Heart left ventricle (tissue), 16 donors: ENCODE measurements around the gene RXFP4. TPM values are rescaled to one million over a fixed set of nuclear protein-coding genes. Genes with fewer than 3 reads are reported as not detected.
A peak's percentile ranks its signal among the peaks of the same experiment; 100 is the strongest.

Source experiments
- ATAC-seq, 4 donors: fragments of 200-7000 bp; cut with Tn5 transposase; one replicate each; pipeline ENCODE4 v1.9.1; 2020 to 2022; ENCODE audit warnings: moderate library complexity in 4 of 4, mild to moderate bottlenecking in 3 of 4, moderate number of reproducible peaks in 1 of 4
- DNase-seq, 5 donors: peaks; one replicate each; pipeline ENCODE4 v3.0.0-alpha.2; 2020
- H3K27ac ChIP-seq, 12 donors: fragments of 200-600 bp; sonication (generic) in 4 of 12; one replicate each; pipeline versions ENCODE4 v1.5.0 to v1.8.0; 2016 to 2022; ENCODE audit warnings: mild to moderate bottlenecking in 2 of 12
- H3K27me3 ChIP-seq, 9 donors: fragments of 200-600 bp; sonication (generic) in 2 of 9; one replicate each; pipeline versions ENCODE4 v1.5.1 to v1.8.0; 2016 to 2022; ENCODE audit warnings: mild to moderate bottlenecking in 3 of 9
- H3K36me3 ChIP-seq, 9 donors: fragments of 200-600 bp; sonication (generic) in 2 of 9; one replicate each; pipeline versions ENCODE4 v1.5.0 to v1.8.0; 2018 to 2022; ENCODE audit warnings: mild to moderate bottlenecking in 2 of 9
- H3K4me1 ChIP-seq, 12 donors: fragments of 200-600 bp; sonication (generic) in 4 of 12; one replicate each; pipeline versions ENCODE4 v1.5.0 to v1.8.0; 2016 to 2022; ENCODE audit warnings: mild to moderate bottlenecking in 3 of 12
- H3K4me3 ChIP-seq, 12 donors: fragments of 200-600 bp; sonication (generic) in 4 of 12; one replicate each; pipeline versions ENCODE4 v1.5.0 to v1.8.0; 2017 to 2022; ENCODE audit warnings: mild to moderate bottlenecking in 9 of 12, moderate library complexity in 4 of 12
- H3K9me3 ChIP-seq, 12 donors: fragments of 200-600 bp; sonication (generic) in 4 of 12; one replicate each; pipeline versions ENCODE4 v1.5.0 to v1.8.0; 2016 to 2022; ENCODE audit warnings: mild to moderate bottlenecking in 1 of 12
- POLR2A ChIP-seq, 2 donors: fragments of 450-650 bp; IDR thresholded peaks; one replicate each; pipeline ENCODE4 v1.6.1; 2017; ENCODE audit warnings: antibody characterized with exemption in 2 of 2, mild to moderate bottlenecking in 2 of 2, moderate library complexity in 2 of 2
- WGBS, 4 donors: extraction: QIAGEN DNeasy Blood & Tissue Kit in 2 of 4; methylation state at CpG; one replicate each; pipeline versions ENCODE4 v1.1.5 to v1.1.7; 2013 to 2018; 5-methylcytosine and 5-hydroxymethylcytosine counted together
- intact Hi-C, 10 donors: fragments of 100-400 bp; cut with DNase I; formaldehyde crosslinking; loops; one replicate each; pipeline versions ENCODE4 v1.11.1 to v1.14.2; 2022
- polyA plus RNA-seq, 2 donors: library from polyadenylated mRNA; stranded (reverse); fragments of 200-250 nt; gene quantifications; one replicate each; pipeline ENCODE4 v1.2.3, GENCODE V29; 2013
- total RNA-seq, 9 donors: library from RNA; depleted of rRNA in 2 of 9; stranded (reverse); fragments of >200 nt in 2 of 9; fragmentation: NEBNext Ultra II Directional in 3 of 9; extraction: Animal tissue kit (Norgen Biotek cat#: 25700) in 3 of 9; gene quantifications; one replicate each; pipeline versions ENCODE4 v1.1.0 to v1.2.4, GENCODE V29; 2016 to 2023
- TF ChIP-seq, protein P1 (sequence below), 12 donors: fragments of 200-600 bp; sonication (generic) in 4 of 12; IDR thresholded peaks; one replicate each; pipeline versions ENCODE4 v1.5.0 to v1.8.0; 2018 to 2022; ENCODE audit warnings: antibody characterized with exemption in 12 of 12, mild to moderate bottlenecking in 5 of 12
- donor health status: ischemic (EF 13 %, LVEDD 7.1; RV severe dilation, severe dysfunction).
- donor health status: healthy with polysubstance abuse.
- donor health status: DM: no; HTN: yes; CAD: no.
- donor health status: DM: no; HTN: no; CAD: no.
- donor health status: ischemic (EF 25% LVEDD 6.9; RV normal size, moderate dysfunction).
- donor health status: ischemic (EF 25% LVEDD 5.7; RV mildly dilated, moderate dysfunction).
- donor health status: healthy.
- donor health status: DM: yes; HTN: yes; CAD: no.
- donor health status: ischemic (EF 35%, LVEDD 5.7; RV mildly dilated, moderate dysfunction).
- donor health status: nonischemic (EF 11% LVEDD 7.7; RV severe dilation, severe dysfunction).
- donor health status: DM: yes; HTN: yes; CAD: no.
- donor health status: PGD.
- donor health status: ischemic (EF 29% LVEDD 5.4; RV normal size, mild dysfunction).
- donor health status: nonischemic (EF 23%, LVEDD 6.1; RV moderate dilation, normal function).

Gene RXFP4
- total and polyA plus RNA-seq, 11 donors: 0.07 TPM; not detected in 10

DNA sequence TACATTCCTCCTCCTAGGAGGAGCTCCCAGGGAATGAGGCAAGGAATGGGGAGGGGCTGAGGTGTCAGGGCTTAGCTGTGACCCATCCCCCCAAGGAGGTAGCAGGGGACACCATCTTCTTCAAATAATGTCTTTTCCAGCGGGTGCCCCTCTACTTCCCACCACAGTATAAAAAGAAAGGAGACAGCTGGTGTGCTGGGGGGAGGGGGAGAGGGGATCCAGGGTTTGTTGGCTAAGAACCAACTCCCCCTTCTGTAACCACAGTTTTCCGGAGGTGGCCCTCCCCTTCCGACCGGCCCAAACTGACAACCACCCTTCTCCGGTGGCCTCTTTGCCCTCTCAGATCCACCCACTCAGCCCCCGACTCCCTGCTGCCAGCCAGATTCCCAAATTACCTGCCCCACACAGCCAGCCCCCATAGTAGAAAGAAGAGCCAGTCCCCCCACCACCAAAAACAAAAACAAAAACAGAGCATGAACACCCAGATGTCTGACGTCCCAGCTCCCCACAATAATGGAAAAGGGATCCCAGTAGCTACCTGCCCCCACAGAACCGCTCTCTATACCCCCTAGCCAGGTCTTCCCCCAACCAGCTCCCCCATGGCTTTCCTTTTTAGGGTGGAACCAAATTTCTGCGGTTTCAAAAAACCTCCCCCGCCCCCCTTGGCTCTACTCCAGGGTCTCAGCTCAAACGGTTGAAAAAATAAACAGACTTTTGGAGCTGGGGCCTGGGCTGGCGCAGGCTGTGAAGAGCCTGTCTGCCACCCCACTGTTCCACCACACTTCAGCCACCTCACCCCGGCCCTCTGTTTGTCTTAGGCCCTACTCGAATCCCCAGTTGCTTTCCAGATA is 34.8 kb downstream of the RXFP4 start:
- intact Hi-C loops: loop anchor here in 4 of 10 donors (5.0 kb wide), 1 partner anchor 34 kb away; the partner anchor contains the start of gene RXFP4 (in 4 of the 4)
- peak overlapping the region; percentile 91 to 100 (median 98) for H3K27ac ChIP-seq
- DNase-seq (peak; percentile 68 to 85 (median 80)), ATAC-seq (no peak)
- peaks cover 0 to 25% (median 0%) of the 10 kb centered on the region in 9 donors for H3K36me3 ChIP-seq
- TF ChIP-seq, protein P1, sequence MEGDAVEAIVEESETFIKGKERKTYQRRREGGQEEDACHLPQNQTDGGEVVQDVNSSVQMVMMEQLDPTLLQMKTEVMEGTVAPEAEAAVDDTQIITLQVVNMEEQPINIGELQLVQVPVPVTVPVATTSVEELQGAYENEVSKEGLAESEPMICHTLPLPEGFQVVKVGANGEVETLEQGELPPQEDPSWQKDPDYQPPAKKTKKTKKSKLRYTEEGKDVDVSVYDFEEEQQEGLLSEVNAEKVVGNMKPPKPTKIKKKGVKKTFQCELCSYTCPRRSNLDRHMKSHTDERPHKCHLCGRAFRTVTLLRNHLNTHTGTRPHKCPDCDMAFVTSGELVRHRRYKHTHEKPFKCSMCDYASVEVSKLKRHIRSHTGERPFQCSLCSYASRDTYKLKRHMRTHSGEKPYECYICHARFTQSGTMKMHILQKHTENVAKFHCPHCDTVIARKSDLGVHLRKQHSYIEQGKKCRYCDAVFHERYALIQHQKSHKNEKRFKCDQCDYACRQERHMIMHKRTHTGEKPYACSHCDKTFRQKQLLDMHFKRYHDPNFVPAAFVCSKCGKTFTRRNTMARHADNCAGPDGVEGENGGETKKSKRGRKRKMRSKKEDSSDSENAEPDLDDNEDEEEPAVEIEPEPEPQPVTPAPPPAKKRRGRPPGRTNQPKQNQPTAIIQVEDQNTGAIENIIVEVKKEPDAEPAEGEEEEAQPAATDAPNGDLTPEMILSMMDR (IDR thresholded peaks at IDR 0.05): no peak
- TF ChIP-seq POLR2A (IDR thresholded peaks at IDR 0.05): no peak
- 6 to 10% (median 7%) methylated on average over 13 to 14 of the region's 14 CpGs for WGBS, 4 donors
- H3K9me3 ChIP-seq: no peaks in the 10 kb centered on the region
- H3K4me3 ChIP-seq: peak overlapping the region; percentile 65 to 97 (median 86)
- H3K27me3 ChIP-seq: no peaks in the 10 kb centered on the region
- H3K4me1 ChIP-seq: peaks cover 20 to 93% (median 74%) of the 10 kb centered on the region in 12 donors

GRCh38 chr1:155976913-155977689 is 35.7 kb downstream of the RXFP4 start:
- Histone ChIP-seq H3K4me1 (peaks cover 20 to 93% (median 70%) of the 10 kb centered on the region in 12 donors), H3K36me3 (peaks cover 0 to 20% (median 0%) of the 10 kb centered on the region in 9 donors), H3K9me3 (no peaks in the 10 kb centered on the region), H3K4me3 (peak overlapping the region; percentile 65 to 97 (median 86)), H3K27me3 (no peaks in the 10 kb centered on the region), H3K27ac (peak overlapping the region; percentile 91 to 100 (median 98))
- intact Hi-C loops: loop anchor here in 4 of 10 donors (5.0 kb wide), 1 partner anchor 35 kb away; the partner anchor contains the start of gene RXFP4 (in 4 of the 4)
- WGBS, 4 donors: 9 to 13% (median 10%) methylated on average over 5 of the region's 5 CpGs
- no peak for TF ChIP-seq POLR2A (IDR thresholded peaks at IDR 0.05)
- TF ChIP-seq, protein P1 (IDR thresholded peaks at IDR 0.05): no peak
- DNase-seq (peak in 1 of 5 donors; percentile 27), ATAC-seq (peak in 1 of 4 donors; percentile 0)

- Histone ChIP-seq H3K4me1 (peaks cover 23 to 93% (median 68%) of the 10 kb centered on the region in 12 donors), H3K27ac (peak overlapping the region; percentile 91 to 100 (median 98)), H3K4me3 (peak overlapping the region; percentile 65 to 97 (median 86)), H3K27me3 (no peaks in the 10 kb centered on the region), H3K9me3 (no peaks in the 10 kb centered on the region), H3K36me3 (peaks cover 0 to 14% (median 0%) of the 10 kb centered on the region in 9 donors)
- DNase-seq (peak in 4 of 5 donors; percentile 54 to 70 (median 66)), ATAC-seq (peak in 3 of 4 donors; percentile 41 to 44 (median 44))
- TF ChIP-seq, protein P1 (IDR thresholded peaks at IDR 0.05): no peak
- TF ChIP-seq POLR2A (IDR thresholded peaks at IDR 0.05): no peak
- 1 to 3% (median 1%) methylated on average over 7 to 52 of the region's 52 CpGs for WGBS, 4 donors
- intact Hi-C loops: loop anchor here in 5 of 10 donors (1.0 to 5.0 kb wide), 3 partner anchors 12 to 43 kb away; partner anchors contain the start of genes RXFP4 (in 4 of the 5) and KHDC4 (in 1 of the 5)
These were observed 36.4 kb downstream of the RXFP4 start for GRCh38 chr1:155977690-155978324.
